ENCODE measurements around the gene AMOTL1.

DNA sequence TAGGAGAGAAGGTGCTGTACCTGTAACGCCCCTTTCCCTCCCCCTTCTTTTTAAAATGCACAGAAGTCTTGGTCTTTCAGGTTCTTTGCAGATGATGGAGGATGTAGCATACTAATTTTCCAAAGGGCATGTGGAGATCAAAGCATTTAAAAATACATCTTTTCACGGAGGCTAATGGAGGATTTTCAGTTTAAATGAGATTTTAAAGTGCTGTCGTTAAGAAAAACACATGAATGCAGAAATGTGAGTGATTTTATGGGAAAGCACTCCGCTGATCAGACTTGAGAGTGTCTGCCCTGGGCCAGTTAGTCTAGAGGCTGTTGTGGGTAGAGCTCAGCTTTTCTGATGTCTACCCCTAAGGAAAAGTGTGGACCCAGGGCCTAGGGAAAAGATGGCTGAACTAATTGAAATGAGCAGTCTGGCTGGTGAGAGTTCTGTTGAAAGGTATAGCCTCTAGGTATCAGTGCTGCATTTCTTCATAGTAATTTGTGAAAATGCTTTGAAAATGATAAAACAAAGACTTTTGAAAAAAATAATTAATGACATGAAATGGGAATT, 2.5 kb downstream of the AMOTL1 start:
- TF ChIP-seq, protein P1, sequence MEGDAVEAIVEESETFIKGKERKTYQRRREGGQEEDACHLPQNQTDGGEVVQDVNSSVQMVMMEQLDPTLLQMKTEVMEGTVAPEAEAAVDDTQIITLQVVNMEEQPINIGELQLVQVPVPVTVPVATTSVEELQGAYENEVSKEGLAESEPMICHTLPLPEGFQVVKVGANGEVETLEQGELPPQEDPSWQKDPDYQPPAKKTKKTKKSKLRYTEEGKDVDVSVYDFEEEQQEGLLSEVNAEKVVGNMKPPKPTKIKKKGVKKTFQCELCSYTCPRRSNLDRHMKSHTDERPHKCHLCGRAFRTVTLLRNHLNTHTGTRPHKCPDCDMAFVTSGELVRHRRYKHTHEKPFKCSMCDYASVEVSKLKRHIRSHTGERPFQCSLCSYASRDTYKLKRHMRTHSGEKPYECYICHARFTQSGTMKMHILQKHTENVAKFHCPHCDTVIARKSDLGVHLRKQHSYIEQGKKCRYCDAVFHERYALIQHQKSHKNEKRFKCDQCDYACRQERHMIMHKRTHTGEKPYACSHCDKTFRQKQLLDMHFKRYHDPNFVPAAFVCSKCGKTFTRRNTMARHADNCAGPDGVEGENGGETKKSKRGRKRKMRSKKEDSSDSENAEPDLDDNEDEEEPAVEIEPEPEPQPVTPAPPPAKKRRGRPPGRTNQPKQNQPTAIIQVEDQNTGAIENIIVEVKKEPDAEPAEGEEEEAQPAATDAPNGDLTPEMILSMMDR (IDR thresholded peaks at IDR 0.05) = no peak
- no peak for TF ChIP-seq POLR2A (IDR thresholded peaks at IDR 0.05)

Measured in adrenal gland (tissue), 5 donors.